Glomerular visceral epithelial cell (primary cell): ENCODE measurements around the gene SNTG2.
"Not testable (repeated sequence)": the region's sequence is repeated elsewhere in the genome, so short reads cannot be mapped to it uniquely, and the experiment has no call there.

Experiments used
- DNase-seq: peaks from one replicate; pipeline ENCODE4 v3.0.0-alpha.2; 2016; ENCODE audit errors: extremely low spot score

The SNTG2 gene

DNA sequence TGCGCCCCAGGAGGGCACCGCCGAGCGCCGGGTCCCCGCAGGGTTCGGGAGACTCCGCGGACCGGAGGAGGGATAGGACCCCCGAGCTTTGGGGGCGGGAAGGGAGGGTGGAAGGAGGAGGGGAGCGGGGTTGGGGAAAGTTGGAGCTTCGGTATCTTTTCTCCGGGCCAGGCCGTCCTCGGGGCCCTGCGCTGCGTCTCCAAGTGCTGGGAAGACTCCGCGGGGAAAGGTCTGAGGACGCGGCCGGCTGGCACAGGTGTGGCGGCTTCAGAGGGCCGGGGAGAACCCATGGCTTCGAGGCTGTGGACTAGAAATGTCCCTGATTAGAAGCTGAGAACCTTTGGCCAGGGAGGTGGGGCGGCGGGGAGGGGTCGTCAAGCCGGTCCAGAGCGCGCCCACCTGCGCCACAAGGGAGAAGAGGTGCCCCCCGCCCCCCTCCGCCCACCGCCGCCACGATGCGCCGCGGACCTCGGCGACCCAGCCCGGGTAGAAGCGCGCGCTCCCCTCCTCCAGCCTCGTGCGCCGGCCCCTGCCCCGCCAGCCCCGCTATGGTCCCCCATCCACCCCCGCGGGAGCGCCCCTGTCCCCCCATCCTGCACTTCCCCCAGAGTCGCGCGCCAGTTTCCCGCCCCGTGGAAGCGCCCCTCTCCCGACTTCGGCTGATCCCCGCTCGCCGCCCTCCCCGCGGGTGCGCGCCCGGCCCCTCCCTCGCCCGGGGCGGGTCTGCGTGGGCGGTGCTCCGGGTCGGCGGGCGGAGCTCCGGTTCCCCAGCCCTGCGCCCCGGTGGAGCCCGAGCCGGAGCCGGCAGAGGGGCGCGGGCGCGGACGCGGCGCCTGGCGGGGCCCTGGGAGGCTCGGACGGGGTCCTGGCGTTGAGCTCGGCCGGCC is at the start of gene SNTG2:
SNTG2 (plus strand) TSS at position 770 of the 887 bp plus-strand sequence. CDS start 148 bp downstream, outside the sequence.
- no peak for DNase-seq

DNA sequence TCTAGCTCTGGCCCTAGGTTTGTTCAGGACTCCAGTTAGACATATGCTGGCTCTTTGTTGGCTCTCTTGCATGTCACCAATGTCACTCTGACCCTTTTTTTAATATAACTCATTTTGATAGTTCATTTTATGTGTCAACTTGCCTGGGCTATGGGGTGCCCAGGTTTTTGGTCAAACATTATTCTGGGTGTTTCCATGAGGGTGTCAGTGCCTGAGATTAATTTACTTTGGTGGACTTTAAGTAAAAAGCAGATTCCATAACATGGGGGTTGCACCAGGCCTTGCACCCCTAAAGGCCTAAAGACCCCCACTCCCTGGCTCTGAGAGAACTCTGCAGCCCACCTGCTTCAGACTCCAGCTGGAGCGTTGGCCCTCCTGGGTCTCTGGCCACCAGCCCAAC is 48.1 kb upstream of the SNTG2 start:
- DNase-seq = no peak

DNA sequence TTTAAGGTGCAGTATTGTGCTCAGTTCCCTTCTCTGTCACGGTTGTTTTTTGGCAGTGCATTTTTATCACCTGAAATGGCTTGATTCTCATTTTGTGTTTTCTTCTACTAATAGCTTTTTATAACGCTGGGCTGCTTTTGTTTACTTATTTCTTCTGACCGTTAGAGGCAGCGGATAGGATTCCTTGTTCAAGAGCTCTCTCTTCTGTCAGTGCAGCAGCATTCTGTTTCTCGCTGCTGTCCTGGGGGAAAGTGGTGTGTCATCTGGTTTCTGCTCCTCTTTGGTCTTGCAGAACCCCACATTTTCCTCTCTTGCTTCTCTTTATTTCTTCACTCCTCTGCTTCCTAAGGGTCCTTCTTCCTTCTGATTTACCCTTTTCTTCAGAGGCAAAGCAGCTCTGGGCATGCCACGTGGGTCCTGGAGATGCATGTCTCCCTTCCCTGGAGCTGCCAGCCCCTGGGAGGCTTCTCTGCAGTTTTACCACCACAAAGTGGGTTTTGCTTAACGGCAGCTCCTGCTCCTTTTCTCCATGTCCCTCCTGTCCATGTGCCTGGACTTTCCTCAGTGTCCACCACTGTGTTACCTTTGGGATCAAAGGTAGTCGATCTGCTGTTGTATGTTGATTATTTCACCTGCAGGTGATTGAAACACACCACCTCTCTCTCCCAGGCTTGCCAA is 47.3 kb upstream of the SNTG2 start:
- no peak for DNase-seq

DNA sequence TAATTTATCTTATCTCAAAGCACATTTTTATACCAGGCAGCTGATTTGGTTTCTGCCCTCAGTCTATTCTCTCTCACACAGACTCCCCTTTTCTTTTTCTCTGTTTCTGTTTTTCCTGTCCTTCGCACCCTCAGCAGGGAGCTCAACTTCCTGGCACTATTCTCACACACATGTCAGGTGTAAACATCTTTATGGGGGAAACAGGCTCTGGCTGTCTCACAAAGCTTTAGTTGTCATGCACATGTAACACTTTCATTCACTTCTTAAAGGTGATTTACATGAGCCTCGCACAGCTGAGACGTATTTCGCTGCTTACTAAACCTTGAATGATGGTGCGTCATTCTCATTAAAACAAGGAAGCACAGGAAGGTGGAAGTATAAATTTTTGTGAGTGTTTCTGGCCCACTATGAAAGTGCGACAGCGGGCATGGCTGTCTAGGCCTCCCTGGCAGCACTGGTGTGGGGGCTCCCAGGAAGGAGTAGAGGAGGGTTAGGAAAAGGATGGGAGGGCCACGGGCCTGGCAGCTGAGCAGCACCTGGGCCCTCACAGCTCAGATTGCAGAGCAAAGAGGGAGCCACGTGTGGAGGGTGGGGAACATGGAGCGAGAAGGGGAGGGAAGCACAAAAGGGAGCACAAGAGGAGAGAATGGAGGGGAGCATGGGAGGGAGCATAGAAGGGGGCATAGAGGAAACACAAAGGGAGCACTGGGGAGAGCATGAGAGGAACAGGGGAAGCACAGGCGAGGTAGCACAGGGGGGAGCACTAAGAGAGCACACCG is 46.2 kb upstream of the SNTG2 start:
- DNase-seq = no peak

DNA sequence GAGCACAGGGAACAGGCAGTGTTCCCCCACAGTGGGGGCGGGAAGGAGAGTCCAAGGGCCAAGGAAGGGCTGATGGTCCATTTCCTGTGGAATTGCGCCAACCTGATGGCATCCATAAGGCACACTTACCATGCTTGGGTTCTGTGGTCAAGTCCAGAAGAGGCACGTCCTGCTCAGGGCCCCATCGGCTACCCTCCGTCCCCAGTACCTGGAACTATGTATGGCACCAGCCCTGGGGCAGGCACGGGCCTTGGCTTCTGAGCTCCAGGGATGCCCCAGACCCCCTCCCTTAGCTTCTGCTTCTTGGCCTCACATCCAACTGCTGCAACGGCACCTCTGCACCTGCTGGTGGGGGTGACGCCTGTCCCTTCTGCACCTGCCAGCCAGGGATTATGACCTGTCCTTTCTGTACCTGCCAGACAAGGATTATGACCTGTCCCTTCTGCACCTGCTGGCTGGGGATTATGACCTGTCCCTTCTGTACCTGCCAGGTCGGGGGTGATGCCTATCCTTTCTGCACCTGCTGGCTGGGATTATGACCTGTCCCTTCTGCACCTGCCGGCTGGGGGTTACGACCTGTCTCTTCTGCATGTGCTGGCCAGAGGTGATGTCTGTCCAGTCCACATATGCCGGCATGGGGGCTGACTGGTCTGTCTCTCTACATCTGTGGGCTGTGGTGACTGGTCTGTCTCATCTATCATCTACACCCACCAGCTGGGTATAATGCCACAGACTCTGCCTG is 45.4 kb upstream of the SNTG2 start:
- DNase-seq = no peak

DNA sequence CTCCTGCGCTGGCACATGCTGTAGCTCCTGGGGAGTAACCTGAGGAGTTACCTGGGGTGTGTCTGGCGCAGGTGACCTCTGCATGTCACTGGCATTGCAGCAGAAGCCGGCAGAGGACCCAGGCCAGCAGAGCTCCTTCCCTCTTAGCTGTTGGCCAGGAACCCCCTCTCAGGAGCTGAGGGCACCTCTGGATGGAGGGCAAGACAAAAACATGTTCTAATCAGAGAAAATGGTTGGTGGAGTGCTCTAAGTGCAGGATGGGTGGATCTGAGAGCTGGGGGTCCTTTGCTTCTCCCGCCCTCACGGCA is 44.9 kb upstream of the SNTG2 start:
- DNase-seq = no peak

DNA sequence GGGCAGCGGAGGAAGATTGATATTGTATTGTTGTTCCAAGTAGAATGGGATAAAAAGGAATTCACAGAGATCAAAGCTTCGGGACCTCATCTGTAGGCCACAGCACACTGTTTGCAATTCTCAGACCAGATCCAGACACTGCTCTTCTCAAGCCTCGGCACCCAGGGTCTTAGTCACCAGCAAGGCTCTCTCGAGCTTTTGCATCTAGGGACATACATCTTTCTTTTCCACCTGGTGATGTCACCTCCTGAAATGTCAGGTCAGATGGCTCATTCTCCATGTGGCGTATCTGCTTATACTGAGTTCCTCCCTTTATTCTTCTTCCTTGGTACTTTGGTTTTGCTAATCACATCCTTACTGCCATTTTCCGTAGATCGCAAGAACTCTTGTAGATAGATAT is 42.9 kb upstream of the SNTG2 start:
- DNase-seq = no peak

DNA sequence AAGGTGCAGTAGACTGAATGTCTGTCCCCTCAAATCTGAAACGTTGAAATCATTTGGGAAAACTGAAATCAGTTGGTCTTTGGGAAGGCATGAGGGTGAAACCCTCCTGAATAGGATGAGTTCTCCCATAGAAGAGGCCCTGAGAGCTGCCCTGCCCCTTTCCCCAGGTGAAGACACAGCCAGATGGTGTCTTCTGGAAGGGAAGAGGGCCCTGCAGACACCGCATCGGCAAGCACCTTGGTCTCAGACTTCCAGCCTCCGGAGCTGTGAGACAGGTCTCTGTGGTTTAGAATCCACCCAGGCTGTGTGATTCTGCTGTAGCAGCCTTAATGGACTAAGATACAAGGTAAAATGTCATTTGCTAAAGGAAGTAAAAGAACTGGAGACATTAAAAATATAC is 42.1 kb upstream of the SNTG2 start:
- no peak for DNase-seq

DNA sequence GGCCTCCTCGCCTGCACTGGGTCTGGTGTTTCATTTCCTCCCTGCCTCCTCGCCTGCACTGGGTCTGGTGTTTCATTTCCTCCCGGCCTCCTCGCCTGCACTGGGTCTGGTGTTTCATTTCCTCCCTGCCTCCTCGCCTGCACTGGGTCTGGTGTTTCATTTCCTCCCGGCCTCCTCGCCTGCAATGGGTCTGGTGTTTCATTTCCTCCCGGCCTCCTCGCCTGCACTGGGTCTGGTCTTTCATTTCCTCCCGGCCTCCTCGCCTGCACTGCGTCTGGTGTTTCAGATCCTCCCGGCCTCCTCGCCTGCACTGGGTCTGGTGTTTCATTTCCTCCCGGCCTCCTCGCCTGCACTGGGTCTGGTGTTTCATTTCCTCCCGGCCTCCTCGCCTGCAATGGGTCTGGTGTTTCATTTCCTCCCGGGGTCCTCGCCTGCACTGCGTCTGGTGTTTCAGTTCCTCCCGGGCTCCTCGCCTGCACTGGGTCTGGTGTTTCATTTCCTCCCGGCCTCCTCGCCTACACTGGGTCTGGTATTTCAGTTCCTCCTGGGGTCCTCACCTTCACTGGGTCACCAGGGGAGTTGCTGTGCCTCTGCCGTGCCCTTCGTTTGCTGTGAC is 40.8 kb upstream of the SNTG2 start:
- DNase-seq = not testable (repeated sequence)

DNA sequence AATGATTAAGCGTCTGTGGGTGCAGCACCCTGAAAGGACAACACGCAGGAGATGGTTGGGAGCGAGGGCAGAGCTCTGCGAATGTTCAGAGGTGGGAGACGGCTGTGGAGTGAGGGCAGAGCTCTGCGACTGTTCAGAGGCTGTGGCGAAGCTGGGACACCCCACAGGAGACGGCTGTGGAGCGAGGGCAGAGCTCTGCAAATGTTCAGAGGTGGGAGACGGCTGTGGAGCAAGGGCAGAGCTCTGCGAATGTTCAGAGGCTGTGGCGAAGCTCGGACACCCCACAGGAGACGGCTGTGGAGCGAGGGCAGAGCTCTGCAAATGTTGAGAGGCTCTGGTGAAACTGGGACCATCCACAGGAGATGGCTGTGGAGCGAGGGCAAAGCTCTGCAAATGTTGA is 40.0 kb upstream of the SNTG2 start:
- no peak for DNase-seq

DNA sequence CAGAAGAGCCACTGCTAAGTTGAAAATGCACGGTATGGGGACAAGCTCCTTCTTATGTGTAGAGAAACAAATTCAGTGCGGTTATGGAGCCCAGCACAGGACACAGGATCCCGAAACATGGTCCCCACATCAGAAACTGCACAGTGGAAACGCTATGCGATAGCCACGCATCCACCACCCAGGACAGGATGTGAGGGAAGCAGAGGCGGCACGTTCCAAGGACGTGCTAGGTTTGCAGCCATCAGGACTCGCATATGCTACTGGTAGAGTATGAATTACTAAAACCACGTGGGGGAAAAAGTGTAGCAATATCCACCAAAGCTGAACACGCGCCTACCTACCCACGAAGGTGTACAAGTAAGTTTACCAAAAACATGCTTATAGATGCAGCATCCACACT is 34.7 kb upstream of the SNTG2 start:
- no peak for DNase-seq

DNA sequence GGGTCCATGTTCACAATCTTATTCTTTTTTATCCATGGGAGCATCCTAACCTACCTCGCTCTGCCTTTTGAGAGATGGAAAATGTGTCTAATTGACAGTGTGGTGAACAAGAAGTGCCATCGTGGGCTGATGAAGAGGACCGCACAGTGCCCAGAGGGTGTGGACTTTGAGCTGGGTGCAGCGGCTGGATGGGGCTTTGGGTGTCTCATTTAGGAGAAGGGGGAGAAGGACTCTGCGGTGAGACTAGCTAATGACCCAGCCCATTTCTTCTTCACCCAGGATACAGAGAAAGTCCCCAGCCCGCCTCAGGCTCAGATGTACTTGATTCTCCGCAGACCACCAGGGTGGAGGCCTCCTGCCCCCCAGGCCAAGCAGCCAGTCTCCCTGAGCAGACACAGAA is 33.7 kb upstream of the SNTG2 start:
- DNase-seq = no peak

DNA sequence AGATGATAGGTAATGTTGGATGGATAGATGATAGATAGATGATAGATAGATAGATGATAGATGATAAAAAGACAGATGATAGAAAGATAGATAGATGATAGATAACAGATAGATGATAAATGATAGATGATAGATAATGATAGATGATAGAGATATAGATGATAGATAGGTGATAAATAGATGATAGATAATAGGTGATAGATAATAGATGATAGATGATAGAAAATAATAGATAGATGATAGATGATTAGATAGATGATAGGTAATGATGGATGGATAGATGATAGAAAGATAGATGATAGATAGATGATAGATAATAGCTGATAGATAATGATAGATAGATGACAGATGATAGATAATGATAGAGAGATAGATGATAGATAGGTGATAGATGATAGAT is 31.0 kb upstream of the SNTG2 start:
- DNase-seq = no peak

DNA sequence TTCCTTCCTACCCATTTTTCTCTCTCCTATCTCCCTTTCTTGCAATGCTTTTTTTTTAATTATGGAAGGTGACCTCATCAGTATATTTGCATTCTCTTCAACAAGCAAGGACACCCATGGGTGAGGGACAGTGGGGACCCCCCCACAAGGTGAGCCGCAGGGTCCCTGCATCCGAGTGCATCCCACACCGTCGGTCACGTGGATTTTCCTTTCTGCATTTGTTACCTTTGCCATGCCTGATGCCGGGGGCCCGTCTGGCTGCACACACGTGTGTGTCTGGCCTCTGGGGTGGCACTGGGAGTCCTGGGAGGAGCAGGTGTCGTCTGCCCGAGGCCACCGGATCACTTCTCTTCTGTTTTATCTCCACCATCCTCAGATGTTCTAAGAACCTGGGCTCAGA is 30.1 kb upstream of the SNTG2 start:
- no peak for DNase-seq

DNA sequence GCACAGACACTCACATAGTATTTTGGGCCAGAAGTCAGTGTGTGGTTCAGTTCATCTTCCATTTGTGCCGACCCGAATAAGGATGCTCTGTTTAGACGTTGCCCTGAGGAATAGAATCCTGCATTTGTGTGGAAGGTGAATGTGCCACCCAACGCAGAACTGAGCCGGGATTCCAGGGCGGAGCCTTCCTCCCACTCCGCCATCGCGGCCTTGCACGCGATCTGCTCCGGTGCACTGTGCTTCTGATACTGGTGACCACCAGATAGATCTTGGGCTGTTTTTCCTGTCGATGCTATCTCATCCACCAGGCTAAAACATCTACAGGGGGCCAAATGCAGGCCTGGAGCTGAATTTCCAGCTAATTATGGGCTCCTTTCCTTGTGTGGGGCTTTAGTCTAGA is 29.6 kb upstream of the SNTG2 start:
- no peak for DNase-seq

DNA sequence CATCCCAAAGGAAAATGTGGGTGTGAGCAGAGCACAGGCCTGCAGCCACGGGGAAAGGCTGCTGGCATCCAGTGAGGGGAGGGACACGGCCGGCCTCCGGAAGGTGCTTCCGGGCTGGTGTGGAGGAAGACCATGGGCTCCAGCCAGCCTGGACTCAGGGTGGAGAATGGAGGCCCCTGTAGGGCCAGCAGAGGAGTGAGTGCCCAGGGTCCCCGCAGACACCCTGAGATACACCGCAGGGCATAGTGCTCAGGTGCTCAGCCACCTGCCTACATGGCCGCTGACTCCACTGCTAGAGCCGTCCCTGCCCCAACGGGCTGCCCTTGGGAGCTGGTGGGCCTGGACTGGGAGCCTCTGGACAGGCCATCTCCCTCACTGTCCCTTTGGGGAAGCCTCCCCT is 28.5 kb upstream of the SNTG2 start:
- no peak for DNase-seq

DNA sequence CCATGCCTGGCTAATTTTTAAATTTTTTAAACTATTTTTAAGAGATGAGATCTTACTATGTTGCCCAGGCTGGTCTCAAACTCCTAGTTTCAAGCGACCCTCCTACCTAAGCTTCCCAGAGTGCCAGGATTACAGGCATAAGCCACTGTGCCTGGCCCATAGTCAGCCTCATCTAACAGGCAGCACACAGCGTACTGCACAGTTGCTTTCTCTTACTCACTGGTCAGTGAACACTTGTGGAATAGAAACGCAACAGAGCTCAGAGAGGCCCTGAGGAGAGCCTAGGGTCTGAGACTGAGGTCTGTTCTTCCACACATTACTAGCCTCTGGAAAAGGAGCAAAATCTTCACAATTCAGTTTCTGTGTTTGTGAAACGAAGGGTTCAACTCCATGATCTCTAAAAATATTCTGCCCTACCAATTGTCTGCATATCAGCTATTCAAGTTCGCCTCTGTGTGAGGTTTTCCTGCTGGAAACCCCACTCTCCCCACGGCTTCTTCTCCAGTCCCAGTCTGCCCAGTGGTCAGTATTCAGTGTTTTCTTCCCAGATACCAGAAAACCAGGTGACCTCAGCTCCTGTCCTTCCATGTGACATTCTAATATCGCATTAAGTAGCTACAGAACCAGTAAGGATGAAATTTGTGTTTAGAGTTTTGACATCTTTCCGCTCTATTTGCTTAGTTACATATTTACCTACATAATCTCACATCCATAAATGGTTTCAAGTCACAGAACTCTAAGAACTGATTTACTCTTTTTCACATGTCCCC is 26.6 kb upstream of the SNTG2 start:
- no peak for DNase-seq

DNA sequence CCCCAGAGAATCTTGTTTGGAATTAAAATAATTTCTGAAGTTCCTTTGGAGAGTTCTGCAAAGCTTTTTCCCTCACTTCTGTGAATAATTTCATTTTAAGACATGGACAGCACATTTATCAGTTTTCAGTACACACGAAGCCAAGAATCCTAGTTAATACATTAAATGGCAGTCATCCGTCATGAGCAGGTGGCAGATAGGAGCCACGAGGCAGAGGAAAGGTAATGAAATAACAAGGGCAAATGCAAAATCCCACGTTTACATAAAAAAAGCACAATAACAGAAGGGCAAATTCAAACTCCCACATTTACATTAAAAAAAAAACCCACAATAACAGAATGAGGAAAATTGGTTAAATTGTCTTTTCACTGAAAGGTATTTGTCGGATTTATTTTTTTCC is 25.9 kb upstream of the SNTG2 start:
- no peak for DNase-seq

DNA sequence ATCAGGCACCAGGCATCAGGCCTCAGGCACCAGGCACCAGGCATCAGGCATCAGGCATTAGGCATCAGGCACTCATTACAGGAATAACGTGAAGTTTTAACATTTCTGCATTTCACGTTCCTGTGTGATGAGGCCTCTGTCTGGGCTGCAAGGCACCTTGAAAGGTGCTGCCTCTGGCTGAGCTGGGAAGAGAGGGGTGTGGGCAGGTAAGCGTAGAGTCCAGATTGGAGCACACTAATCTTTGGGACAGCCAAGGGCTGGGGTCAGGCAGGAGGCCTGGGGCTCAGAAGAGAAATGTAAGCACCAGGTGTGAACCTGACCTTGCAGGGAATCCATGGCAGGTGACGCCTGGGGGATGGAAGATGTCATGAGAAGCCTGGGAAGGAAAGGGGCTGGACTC is 25.3 kb upstream of the SNTG2 start:
- no peak for DNase-seq

DNA sequence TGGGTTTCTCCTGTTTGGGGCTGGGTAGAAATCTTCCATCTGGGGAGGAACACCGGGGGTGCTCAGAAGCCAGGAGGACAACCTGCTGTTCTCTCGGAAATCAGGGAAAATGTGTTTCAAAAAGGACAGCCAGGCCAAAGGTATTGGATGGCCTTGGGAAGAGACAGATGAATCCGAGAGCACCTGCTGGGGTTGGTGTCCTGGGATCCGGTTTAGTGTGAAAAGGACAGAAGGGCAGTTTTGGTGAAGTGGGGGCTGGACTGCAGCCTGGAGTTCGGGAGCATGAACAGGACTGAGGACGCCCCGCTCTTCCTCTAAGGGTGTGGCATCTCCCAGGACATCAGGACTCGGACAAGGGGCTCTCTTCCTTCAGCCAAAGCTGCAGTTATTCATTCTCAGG is 24.9 kb upstream of the SNTG2 start:
- no peak for DNase-seq

DNA sequence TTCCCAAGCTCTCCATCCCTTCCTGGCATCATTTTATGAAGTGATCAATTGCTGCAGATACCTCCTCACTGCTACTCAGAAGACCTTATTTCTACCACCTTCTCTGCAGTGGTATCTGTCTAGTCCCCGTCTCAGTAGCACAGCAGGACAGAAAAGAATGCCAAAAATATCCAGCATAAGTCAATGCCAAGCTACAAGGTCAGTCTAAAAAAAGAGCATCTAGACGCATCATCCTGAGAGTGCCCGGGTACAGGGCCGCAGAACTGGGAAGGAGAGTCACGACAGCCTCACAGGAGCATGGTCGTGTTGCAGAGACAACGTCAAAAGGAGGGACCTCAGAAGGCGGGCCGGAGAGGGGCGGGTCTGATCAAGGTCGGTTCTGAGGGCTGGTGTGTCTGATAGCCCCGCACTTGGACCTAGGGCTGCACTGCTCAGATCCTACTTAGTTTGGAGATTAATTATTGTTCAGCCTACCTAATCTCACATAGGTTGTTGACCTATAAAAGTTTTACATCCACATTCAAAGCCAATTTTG is 24.3 kb upstream of the SNTG2 start:
- no peak for DNase-seq
